Astrocyte (in vitro differentiated cells and primary cell): ENCODE data around the gene ARL8A.
"Not testable (repeated sequence)": the region's sequence is repeated elsewhere in the genome, so short reads cannot be mapped to it uniquely, and the experiment has no call there.

Experiments used
- EZH2 ChIP-seq: IDR thresholded peaks from 2 replicates; pipeline ENCODE4 v1.6.1; 2012; ENCODE audit warnings: mild to moderate bottlenecking, low read length, inconsistent platforms; ENCODE audit not compliant: insufficient read depth
- TF ChIP-seq, protein P1 (sequence below): IDR thresholded peaks from 2 replicates; pipeline ENCODE4 v1.5.1; 2011; ENCODE audit warnings: low read depth, mild to moderate bottlenecking, inconsistent platforms, low read length, moderate library complexity; ENCODE audit not compliant: insufficient read depth

GRCh38 chr1:202191391-202191790, 46.9 kb upstream of the ARL8A start:
- TF ChIP-seq, protein P1, sequence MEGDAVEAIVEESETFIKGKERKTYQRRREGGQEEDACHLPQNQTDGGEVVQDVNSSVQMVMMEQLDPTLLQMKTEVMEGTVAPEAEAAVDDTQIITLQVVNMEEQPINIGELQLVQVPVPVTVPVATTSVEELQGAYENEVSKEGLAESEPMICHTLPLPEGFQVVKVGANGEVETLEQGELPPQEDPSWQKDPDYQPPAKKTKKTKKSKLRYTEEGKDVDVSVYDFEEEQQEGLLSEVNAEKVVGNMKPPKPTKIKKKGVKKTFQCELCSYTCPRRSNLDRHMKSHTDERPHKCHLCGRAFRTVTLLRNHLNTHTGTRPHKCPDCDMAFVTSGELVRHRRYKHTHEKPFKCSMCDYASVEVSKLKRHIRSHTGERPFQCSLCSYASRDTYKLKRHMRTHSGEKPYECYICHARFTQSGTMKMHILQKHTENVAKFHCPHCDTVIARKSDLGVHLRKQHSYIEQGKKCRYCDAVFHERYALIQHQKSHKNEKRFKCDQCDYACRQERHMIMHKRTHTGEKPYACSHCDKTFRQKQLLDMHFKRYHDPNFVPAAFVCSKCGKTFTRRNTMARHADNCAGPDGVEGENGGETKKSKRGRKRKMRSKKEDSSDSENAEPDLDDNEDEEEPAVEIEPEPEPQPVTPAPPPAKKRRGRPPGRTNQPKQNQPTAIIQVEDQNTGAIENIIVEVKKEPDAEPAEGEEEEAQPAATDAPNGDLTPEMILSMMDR: not testable (repeated sequence)
- not testable (repeated sequence) for TF ChIP-seq EZH2
